Adipose tissue (tissue), 3 donors: Measurements from ENCODE around the gene NADSYN1. TPM values are rescaled to one million over a fixed set of nuclear protein-coding genes. Genes with fewer than 3 reads are reported as not detected.

Source experiments
- H3K27ac ChIP-seq: one replicate; pipeline ENCODE4 v1.5.1; 2013; ENCODE audit warnings: low read depth, low read length
- WGBS, 3 donors: extraction: QIAGEN DNeasy Blood & Tissue Kit; methylation state at CpG; one replicate each; pipeline ENCODE4 v1.1.7; 2013; 5-methylcytosine and 5-hydroxymethylcytosine counted together
- polyA plus RNA-seq, 3 donors: library from polyadenylated mRNA; stranded (reverse); fragments of 200-250 nt; gene quantifications; one replicate each; pipeline ENCODE4 v1.2.3, GENCODE V29; 2013
- donor health status: healthy with polysubstance abuse.
- donor health status: Bipolar disorder and iron deficiency.
- donor health status: healthy.

NADSYN1 gene
- polyA plus RNA-seq, 3 donors: 30.6 to 40.6 (median 35.9) TPM

DNA sequence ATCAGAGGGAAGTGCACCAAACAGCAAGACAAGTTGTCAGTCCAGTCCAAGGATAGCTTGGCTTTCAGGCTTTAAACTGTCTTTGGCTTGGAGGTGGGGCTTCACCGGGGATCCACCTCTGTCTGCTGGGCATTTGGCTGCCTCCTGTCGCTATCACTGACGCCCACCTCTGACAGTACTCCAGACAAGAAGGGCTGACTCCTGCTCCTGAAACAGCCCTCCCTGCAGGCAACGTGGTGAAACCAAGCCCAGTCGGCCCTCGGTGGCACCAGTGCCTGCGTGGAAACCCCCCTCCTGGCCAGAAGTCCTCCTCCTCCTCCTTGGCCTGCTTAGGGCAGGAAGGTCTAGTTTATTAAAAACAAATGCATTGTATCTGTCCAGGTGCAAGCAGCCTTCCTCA, 21.7 kb upstream of the NADSYN1 start:
- WGBS, 3 donors: 67 to 69% (median 69%) methylated on average over 7 of the region's 7 CpGs

DNA sequence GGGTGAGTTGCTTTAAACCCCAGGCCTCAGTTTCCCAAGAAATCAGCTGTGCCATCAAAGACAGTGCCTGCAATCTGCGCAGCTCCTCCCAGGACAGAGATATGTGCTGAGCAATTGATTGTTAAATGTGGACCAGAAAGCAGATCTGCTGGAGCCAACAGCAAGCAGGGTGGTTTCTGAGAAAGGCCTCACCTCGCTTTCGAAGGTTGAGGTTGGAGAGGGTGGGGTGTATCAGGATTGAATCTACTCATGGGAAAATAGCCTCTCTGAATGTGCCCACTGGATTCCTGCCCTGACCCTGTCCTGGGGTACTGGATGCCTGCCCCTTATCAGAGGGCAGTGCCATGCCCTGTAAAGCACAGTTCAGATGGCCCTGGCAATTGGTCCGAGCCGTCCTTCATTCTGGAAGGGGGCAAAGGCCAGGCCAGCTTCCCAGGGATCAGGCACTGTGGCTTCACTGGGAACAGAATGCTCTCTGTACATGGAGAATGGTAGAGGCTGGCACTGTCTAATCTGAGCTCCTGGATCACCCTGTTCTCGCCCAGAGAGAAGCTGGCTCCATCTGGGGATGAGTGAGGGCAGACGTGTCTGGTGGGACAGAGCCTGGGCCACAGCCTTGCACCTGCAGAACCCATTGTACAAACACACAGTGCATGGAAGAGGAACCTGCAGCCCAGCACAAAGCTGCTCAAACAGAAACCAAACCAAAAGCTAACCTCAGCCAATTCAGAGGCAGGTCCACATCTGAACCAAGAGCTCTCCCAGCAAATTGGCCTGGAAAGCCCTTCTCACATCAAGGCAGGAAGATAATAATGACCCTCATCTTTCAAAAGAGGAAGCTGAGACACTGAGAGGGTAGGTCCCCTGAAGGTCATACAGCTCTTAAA, 20.0 kb upstream of the NADSYN1 start:
- H3K27ac ChIP-seq: peak overlapping the region; percentile 1
- 75 to 92% (median 80%) methylated on average over 7 of the region's 7 CpGs for WGBS, 3 donors

More for the DNA sequence above, 21.7 kb upstream of the NADSYN1 start:
- H3K27ac ChIP-seq: no peak overlapping the region

DNA sequence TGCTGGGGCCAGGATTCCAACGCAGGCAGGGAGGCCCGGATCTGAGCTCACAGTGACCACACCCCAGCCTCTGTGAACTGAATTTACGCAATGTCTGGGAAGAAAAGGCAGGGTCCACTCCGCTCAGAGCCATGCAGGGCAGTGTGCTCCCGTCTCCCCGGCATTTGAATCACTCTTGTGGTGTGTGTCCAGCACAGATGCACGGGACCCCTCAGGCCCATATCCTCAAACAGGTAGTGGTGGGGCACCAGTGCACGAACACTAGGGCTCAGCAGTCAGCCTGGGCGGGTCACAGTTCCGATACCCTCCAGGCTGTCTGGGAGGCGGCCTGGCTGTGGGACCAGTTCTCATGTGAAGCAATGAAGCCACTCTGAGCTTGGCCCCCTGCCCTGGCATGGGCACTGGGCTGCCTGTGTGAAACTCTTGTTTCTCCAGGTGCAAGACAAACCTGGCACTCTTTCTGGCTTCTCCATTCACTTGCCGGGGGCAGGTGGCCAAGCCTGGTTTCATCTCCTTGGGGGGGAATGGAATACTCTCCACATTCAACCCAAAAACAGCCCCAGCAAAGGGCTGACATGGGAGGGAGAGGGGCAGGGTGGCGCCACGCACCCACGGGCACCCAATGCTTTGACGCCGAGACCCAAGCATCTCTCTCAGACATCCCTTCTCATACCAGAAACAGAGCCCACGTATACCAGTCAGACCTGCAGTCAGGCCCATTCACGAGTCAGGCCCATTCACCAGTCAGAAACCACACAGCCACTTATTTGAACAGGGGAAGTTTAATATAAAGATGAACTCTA, 19.2 kb upstream of the NADSYN1 start:
- 68 to 79% (median 73%) methylated on average over 19 of the region's 19 CpGs for WGBS, 3 donors

DNA sequence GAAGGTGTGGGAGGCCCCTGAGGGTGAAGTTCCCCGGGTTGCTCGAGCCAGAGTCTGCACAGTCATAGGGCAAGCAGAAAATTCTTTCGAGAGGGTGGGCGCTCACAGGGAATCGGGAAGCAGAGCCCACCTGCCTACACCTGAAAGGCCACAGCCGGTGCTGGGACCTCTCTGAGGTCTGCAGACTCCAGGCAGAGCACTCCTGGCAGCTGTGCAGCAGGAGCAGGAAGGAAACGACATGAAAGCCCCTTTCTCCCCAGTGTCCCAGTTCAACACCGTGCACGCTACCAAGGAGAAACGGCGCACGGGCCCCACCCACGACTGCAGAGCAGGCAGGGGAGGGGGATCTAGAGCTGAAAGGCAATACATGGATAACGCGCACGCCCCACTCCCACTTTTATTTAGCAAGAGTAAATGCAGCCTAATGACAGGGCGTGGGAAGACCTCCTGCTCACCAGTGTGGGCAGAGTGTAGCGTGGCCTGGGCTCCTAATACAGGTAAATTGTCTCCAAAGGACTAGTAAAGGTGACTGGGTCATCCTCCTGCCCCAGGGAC, 18.4 kb upstream of the NADSYN1 start:
- 77 to 86% (median 78%) methylated on average over 18 of the region's 18 CpGs for WGBS, 3 donors
- no peak overlapping the region for H3K27ac ChIP-seq

More for the DNA sequence above, 19.2 kb upstream of the NADSYN1 start:
- H3K27ac ChIP-seq: no peak overlapping the region

DNA sequence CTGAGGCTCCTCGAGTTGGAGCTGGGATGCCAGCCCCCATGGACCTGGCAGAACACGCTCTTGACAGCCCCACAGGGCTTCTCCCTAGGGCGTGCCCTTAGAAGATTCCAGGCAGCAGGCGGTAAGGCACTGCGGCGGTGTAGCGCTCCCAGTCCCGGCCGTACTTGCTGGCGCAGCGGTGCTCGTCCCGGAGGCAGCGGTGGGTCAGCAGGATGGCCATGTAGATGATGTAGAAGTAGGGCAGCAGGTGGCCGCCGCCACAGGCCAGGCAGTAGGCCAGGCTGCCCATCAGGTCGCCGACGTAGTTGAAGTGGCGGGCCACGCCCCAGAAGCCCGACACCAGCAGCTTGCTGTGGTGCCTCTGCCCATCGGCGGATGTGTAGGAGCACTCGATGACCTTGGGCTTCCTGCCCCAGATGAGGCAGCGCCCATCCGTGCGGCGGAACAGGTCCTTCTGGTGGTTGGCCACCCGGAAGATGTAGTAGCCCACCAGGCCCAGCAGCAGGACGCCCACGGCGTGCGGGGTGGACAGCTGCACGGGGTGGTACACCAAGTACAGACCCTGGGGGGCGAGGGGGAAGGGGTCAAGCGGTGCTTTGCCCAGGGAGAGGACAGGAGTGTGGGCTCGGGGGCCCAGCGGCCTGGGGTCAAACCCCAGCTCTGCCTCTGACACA, 17.6 kb upstream of the NADSYN1 start:
- H3K27ac ChIP-seq: no peak overlapping the region
- 95 to 97% (median 95%) methylated on average over 34 to 39 of the region's 39 CpGs for WGBS, 3 donors

DNA sequence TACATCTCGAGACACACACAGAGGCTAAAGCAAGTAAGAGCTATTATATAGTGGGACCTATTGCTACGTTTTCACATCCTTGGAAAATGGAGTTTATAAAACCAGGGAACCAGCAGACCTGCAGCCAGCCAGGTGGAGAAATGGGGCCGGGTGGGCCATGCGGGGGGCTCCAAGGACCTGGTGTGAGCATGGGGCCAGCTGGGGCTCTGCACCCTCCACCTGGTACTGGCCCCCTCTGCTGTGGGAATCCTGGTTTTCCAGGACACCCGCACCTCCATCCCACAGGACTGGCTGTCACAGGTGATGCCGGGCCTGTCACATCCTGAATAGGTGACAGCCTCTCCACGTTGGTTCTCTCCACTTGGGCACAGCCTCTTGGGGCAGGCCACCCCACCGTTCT, 16.1 kb upstream of the NADSYN1 start:
- H3K27ac ChIP-seq: no peak overlapping the region
- WGBS, 3 donors: 94% methylated on average over 8 of the region's 8 CpGs

DNA sequence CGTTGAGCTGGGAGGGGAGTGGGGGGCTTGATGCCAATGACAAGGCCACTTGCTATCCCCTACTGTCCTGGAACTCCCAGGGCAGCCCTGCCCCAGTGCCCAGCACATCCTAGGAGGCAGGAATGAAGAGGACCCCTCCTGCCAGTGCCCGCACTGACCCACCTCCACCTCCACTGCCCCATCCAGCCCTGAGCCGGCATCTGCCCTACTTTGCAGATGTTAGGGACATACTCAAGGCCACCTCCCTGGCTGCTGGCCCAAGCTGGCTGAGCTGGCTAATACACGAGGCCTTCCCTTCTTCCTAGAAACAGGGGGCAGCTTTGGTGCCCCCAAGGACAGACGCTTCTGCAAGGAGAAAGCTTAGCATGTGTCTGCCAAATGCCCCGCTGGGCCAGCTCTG, 15.6 kb upstream of the NADSYN1 start:
- 78 to 88% (median 85%) methylated on average over 6 of the region's 6 CpGs for WGBS, 3 donors
- H3K27ac ChIP-seq: no peak overlapping the region

DNA sequence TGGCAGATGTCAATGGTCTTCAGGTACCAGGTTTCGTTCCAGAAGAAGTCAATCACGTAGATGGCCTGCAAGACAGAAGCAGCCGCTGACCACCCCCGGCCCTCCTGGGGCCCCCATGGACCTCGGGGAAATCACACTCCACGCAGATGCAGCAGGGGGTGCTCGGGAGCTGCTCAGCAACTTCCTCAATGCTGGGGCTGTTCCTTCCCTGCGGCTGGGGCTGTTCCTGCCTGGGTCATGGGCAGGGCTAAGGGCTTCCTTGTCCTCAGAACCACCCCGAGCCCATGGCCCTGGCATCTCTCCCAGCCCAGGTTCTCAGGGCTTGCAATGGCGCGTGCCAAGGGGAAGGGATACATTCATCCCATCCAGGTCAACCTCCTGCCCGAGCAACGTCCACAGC, 15.1 kb upstream of the NADSYN1 start:
- WGBS, 3 donors: 69 to 78% (median 70%) methylated on average over 13 of the region's 13 CpGs
- H3K27ac ChIP-seq: no peak overlapping the region

DNA sequence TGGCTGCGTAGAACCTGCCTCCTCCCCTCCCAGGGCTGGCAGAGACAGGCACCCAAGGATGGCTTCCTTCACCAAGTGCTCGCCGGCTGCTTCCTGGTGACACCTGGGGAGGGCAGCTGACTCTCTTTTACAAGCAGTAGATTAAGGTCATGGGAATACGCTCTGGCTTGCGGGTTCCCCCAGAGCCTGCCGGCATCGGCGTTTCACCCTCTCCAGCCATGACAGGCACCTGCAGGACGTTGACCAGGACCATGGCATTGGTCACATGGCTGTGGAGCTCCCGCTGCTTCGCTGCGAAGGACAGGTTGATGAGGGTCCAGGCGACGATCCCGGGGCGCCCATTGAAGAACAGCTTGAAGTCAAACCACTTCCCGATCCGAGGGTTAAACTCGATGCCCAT, 14.4 kb upstream of the NADSYN1 start:
- 94 to 97% (median 95%) methylated on average over 19 of the region's 19 CpGs for WGBS, 3 donors
- H3K27ac ChIP-seq: no peak overlapping the region

DNA sequence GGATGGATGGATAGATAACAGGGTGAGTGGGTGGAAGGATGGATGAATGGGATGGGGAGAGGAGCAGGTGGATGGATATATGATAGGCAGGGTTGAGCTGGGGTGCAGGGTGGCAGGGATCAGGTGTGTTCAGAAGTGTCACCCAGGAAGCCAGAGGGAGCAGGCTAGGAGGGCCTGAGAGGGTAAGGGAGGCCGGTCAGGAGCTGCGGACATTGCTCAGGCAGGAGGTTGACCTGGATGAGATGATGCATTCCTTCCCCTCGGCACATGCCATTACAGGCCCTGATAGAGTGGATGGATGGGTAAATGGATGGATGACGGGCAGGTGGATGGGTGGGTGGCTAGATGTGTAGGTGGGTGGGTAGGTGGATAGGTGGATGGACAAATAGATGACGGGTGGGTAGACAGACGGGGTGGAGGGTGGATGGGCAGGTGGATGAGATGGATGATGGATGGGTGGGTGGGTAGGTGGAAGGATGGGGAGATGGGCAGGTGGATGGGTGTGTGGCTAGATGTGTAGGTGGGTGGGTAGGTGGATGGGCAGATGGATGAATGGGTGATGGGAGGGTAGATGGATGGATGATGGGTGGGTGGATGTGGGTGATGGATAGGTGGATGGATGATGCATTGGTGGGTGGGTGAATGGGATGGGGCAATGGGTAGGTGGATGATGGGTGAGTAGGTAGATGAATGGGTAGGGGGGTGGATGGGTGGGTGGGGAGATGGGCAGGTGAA, 12.8 kb upstream of the NADSYN1 start:
- WGBS, 3 donors: 95 to 98% (median 98%) methylated on average over 6 of the region's 6 CpGs
- H3K27ac ChIP-seq: no peak overlapping the region

DNA sequence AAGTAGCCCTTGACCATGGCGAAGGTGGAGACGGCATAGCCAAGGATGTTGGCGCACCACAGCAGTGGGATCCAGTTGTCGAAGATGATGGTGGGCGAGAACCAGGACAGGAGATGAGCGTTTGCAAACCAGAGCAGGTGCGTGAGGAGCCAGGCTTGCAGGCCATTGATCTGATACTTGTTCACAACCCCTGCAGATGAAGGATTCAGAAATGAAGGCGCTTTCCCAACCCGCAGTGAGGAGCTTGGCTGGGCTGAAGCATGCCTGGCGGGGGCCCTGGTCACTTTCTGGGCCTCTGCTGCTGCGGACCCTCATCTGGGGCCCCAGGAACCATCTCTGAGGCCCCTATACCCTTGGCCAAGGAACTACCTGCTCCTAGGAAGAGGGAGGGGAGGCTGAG, 11.8 kb upstream of the NADSYN1 start:
- H3K27ac ChIP-seq: no peak overlapping the region
- WGBS, 3 donors: 97 to 98% (median 97%) methylated on average over 11 of the region's 11 CpGs

DNA sequence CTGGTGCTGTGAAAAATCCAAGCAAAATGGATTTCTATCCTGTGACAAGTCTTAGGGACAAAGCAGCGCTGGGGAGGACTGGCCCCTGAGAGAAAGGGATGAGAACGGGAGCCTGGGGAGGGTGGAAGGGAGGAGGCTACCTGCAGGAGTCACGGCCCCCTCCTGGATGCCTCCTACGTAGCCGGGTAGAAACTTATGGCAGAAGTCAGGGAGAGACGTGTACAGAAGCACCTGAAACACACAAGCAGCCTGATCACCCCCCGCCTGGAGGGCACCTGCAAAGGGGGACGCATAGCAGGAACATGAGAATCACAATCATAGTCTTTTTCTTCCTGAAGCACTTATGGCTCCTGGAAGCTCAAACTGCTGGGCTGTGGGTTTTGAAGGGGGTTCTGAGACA, 10.9 kb upstream of the NADSYN1 start:
- WGBS, 3 donors: 90 to 93% (median 92%) methylated on average over 8 of the region's 8 CpGs
- H3K27ac ChIP-seq: no peak overlapping the region

DNA sequence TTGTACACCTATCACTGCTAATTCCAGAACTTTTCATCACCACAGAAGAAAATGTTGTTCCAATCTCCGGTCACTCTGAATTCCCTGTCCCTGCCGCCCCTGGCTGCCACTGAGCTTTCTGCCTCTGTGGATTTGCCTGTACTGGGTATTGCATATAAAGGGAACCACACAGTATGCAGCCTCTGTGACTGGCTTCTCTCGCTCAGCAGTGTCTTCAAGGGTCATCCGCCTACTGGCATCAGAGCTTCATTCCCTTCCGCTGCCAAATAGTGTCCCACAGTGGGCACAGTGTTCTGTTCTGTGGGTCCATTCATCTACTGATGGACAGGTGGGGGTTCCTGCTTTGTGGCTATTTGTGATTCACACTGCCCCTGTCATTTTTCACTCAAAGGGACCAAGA, 10.1 kb upstream of the NADSYN1 start:
- no peak overlapping the region for H3K27ac ChIP-seq
- WGBS, 3 donors: 97 to 99% (median 98%) methylated on average over 5 of the region's 5 CpGs

DNA sequence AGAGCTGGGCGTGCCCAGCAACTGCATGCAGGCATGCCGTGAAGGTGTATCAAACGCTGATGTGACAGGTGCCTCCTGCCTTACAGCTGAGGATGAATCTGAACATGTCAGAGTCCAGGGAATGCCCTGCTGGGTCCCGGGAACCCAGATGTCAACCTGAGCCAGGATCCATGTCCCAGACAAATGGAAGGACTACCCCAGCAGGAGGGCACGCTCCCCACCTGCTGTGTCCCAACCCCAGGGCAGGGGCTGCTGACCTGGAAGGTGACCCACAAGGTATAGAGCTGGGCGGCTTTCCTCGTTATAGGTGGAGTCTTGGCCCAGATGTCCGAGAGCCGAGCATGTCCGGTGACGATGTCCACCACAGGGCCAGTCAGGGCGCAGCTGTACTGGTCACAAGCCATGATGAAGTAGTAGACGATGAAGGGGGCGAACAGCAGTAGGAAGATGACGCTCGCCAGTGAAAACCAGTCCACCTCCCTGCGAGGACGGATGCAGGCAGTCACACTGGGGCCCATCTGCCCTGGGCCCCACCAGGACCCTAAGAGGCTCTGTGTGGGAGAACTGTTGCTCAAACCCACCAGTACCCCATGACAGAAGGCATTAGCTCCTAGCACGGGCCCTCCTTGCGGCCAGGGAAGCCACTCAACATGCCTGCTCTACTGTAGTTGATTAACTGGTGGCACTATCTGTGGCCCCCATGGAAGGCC, 9.1 kb upstream of the NADSYN1 start:
- WGBS, 3 donors: 94 to 98% (median 95%) methylated on average over 20 of the region's 20 CpGs
- no peak overlapping the region for H3K27ac ChIP-seq

DNA sequence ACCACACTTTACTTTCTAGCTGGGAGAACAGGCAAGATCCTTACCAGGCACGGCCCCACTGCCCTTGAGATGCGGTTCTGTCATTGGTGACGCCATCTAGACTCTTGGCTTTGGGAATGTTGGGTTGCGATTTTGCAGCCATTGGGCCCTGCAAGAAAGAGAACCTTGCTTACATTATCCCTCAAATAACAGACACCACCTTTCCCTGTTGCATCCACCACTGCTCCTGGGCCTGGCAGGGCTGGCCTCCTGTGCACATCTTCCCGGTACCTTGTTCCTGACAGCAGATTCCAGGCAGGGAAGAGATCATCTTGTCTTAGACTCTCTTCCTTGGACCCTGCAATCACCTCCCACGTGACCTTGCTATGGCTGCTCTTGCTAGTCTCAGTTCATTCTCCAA, 8.2 kb upstream of the NADSYN1 start:
- 95 to 98% (median 95%) methylated on average over 6 of the region's 6 CpGs for WGBS, 3 donors
- no peak overlapping the region for H3K27ac ChIP-seq

DNA sequence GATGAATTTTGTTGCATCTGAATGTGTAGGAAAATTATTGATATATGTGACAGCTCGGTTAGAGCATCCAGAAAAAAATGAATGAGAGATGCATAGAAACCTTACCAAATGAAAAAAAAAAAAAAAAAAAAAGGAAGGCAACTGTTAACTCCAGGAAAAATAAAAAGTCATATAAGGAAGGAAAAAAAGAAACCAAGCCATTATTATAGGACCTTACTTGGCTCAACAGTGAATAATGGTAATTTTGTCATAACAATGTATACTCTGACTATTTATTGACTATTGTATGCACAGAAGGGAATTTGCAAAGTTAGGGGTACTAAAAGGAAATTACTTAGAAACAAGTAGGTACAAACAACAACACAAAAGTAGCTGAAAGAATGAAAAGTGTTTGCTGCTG, 6.9 kb upstream of the NADSYN1 start:
- H3K27ac ChIP-seq: no peak overlapping the region
- 92 to 97% (median 97%) methylated on average over 1 of the region's 1 CpG for WGBS, 3 donors

DNA sequence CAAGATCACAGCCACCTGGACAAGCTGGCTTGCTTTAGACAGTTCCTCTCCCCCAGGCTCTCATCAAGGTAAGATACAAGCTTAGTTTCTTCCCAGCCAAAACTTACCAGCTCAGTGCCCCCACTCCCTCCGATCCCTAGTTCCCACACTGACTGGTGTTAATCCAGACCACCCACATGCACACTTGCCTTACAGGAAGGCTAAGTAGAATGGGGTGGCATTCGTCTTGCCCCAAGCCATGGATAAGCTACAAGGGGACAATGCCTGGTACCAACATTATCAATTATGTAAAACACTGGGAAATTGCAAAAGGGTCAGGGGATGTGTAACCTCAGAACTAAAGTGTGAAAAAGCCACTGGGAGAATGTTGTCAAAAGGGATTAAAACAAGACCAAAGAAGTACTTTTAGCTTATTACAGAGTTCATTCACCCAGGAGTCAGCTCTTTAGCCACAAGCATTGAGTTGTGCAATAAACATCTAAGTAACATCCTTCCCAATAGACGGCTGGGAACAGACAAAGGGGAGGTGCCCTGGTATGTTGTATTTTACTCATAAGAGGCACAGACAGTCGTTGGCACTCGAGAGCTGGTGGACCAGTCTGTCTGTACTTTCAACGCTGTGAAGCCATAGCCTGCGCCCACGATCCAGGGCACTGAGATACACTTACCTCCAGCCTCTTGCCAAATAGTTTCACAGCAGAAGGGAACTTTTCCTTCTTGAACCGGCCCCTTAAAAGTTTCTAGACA, 5.9 kb upstream of the NADSYN1 start:
- 39 to 51% (median 44%) methylated on average over 9 of the region's 9 CpGs for WGBS, 3 donors
- H3K27ac ChIP-seq: no peak overlapping the region
